HG02884 (cell line): ENCODE results near the gene SERPINH1.

ENCODE experiments used
- ATAC-seq: cut with Tn5 transposase; IDR thresholded peaks from one replicate; pipeline ENCODE4 v1.9.1; 2021; ENCODE audit warnings: mild to moderate bottlenecking, moderate library complexity; ENCODE audit not compliant: unreplicated experiment

Gene SERPINH1

DNA sequence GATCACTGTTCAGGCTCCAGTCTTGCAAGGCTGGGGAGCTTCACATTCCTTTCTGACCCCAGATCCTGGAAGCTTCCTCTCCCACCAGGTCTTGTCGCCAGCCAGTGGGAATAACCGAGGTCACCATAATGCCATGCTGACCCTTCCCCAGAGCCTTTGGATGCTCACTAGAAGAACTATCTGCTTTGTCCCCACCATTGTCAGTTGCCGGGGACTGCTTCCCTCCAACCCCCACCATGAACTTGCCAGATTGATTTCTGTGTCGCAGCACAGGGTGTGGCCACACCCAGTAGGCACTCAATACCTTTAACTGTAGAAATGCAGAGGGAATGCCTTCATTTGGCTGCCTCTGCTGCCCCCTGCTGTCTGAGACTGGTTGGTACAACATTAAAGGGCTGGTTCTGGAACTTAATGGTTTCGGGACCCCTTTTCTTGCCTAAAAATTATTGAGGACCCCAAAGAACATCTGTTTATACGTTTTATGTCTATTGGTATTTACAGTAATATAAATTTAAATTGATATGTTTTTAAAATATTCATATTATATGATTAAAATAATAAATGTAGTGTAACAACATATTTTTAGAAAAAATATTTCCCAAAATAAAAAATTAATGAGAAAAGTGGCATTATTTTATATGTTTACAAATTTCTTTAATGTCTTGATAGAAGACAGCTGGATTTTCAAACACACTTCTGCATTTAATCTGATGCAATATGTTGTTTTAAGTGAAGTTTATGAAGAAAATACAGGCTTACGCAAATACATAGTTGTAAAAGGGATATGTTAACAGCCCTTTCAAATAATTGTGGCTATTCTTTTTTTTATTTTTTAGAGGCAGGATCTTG, 29.6 kb upstream of the SERPINH1 start:
- ATAC-seq = no peak

DNA sequence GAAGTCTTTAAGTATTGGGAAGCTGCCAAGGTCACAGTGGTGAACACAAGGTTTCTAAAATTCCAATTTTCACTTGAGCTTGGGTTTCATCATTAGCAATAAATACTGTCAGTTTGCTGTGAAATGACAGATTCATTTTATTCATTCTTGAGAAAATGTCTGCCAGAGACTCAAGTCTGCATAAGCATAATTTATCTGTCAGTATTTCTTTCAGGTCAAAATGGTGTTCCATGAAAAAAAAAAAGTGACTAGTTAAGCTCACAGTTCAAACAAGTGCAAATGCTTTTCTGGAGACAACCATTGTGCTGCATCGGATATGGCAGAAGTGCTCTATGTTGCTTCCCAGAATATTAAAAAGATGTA, 28.2 kb upstream of the SERPINH1 start:
- no peak for ATAC-seq

DNA sequence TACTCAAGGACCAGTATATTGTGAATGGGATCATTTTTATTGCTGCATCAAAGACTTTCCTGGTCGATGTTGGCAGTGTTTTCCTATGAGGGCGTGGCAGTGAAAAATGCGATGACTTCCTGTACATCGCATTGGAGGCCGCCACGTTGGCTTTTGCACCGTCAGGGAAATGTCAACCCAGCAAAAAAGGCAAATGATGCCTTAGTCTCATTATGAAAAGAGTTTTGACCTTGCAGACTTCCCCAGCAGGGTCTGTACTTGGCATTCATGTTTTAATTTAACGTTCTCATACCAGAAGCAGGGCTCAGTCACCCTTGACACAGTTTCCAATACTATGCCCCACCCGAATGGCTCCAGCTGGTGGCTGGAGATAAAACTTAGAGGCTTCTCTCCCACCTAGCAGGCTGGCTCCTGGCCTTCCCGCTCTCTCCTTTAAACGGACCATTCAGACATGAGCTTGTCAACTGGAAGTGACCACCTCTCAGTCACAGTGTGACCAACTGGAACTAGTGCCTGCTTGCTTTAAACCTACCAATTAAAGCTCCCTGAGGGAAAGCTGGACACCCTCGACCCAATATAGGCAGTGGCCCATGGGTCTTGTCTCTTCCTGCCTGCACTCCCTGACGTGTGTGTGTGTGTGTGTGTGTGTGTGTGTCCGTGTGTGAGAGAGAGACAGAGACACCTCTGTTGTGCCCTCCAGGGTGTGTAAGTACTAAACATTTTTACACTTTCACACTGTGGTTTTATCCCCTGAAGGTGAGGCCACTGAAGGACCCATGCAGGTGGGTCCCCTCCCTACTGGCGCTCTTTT, 27.6 kb upstream of the SERPINH1 start:
- no peak for ATAC-seq

DNA sequence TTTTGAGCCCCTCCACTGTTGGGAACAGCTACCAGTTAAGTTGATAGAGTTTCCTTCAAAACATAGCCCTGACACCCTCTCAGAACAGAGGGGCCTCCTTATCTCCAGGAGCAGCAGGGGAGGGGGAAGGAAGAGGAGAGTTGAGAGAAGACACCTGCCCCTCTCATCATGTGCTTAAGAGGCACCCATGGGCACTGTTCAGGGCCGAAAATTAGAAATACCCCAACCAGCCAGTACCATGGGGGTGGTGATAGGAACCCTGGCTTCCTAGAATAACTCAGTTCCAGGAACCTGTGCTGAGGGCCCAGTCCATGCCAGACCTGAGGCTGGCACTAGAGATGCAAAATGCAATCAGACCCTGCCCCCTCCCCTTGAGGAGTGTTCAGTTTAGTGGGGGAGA, 27.0 kb upstream of the SERPINH1 start:
- no peak for ATAC-seq

DNA sequence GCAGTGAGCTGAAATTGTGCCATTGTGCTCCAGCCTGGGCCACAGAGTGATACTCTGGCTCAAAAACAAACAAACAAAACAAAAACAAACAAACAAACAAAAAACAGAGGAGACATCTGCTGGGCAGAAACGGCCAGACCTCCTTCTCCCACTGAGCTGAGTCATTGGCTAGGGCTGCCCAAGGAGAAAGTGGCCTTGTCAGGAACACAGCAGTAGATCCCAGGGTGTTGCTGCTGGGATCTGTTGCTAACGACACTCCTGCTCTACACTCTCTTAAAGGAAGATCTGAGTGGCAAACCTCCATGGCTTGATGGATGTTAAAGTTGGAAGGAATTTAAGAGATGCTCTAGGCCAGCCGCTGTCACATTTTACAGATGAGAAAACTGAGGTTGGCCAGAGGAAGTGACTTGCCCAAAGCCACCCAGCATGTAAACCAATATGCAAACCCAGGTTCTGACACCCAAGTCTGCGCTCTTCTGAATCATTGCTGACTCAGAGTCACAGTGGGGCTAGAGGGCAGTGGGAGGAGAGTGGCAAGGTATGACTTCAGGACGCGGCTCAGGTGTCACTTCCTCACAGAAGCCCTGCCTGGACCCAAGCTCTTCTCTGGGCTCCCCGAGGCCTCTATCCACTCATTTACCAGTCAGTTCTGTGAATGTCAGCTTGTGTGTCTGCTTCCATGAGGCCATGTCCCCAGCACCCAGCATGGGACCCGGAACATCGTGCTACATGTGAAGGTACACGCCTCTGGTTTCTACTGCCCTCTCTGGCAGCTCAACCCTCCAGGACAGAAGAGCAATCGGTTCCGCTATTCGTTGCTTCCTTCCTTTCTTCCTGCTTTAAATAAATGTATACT, 25.0 kb upstream of the SERPINH1 start:
- peak; percentile 75 for ATAC-seq

DNA sequence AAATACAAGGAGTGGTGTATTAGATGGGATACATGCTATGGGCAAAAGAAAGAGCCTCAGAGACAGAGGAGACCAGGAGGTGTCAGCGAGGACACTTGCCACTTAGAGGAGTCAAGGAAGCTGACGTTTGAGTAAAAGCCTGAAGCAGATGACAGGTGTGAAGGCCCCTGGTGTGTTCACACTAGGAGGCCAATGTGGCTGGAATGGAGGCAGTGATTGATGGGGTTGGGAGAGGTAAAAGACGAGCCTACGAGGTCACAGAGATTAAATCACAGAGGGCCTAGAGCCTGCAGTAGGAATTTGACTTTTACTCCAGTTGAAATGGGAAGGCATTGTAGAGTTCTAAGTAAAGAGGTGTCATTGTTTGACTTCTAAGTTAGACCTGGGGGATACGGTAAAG, 24.3 kb upstream of the SERPINH1 start:
- ATAC-seq = no peak

DNA sequence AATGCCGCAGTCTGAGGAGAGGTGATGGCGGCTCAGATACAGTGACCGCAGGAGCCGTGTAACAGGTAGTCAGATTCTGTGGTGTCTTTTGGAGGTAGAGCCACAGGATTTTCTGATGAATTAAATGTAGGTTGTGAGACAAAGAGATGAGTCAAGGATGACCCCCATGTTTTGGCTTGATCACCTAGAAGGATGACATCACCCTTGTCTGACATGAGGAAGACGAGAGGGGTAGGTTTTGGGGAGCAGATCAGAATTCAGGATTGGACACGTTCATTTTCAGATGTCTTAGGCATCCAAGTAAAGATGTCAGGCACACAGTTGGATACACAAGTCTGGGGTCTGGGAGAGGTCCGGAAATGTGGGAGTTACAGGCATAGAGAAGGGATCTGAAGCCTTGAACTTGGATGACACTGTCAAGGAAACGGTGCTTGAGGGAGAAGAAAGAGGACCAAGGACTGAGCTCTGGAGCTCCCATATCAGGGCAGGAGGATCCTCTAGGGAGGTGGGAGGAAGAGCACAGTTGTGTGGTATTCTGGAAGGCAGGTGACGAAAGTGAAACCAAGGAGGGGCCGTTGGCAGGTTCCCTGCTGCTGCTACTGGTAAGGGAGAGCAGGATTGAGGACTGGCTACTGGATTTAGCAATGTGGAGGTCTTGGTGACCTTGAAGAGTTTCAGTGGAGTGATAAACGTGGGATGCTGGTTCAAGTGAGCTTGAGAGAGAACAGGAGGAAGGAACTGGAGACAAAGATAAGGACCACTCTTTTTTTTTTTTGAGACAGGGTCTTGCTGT, 23.7 kb upstream of the SERPINH1 start:
- ATAC-seq = no peak

DNA sequence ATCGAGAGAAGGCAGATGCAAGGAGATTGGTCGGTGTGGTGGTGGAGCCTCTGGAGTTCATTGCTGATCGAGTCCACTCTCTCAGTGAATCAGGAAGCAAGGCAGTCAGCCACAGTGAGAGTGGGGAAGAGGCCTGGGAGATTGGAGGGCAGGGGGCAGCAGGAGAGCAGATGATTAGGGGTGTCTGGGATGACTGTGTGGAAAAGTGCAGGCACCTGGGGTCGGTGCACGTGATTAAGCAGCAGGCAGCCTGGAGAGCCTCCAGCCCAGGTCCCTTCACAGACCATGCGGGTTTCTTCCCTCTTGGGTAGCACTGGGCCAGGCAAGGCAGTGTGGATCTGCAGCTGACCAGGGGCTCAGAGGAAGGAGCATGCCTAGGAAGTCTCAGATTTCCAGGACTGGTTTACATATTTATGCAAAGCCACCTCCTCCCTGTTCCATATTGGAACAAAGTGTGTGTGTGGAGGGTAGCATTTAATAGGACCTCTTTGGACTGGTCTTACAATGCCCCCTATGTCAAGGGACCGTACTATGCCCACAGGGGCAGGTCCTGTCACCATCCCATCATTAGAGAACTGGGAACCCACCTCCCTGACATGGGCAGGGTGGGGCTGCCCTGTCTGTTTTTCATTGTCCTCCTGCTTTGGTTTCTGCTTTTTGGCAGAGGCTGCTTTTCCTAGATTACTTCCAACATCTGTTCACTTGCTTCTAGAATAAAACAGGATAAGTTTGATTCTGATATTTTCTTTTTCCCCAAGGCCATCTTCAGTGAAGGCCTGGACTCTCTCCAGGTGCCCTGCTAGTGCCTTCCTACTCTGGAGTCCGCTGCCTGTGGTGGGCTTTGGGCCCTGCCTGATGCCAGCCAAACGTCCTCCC, 22.4 kb upstream of the SERPINH1 start:
- ATAC-seq = no peak

DNA sequence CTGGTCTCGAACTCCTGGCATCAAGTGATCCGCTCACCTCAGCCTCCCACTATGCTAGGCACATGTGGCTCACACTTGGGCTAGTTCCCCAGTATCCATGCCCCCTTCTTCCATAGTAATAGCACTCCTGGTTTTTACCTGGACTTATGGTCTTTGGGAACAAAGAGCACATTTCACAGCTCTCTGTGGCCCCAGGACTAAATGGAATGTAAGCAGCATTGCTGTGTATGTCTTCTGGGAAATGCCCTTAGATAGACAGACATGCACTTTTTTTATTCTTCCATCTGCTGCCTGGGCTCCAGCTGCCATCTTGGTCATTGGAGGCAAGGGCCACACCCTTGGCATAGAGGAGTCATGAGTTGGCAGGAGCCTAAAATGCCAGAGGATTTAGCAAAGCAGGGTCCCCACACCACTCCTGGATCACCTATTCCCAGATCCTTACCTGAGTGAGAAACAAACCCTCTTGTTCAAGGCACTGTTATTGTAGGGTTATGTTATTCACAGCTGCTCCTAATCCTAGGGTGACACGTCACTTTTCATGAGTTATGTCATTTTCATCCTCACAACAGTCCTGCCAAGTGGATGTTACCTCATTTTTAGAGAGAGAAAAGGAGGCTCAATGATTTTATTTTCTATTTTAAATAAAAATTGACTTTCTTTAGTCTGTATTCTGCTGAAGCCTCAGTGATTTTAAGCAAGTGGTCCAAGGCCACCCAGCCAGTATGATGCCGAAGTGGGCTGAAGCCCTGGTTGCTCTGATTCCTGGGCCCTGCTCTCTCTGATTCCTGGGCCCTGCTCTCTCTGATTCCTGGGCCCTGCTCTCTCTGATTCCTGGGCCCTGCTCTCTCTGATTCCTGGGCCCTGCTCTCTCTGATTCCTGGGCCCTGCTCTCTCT, 20.6 kb upstream of the SERPINH1 start:
- no peak for ATAC-seq

DNA sequence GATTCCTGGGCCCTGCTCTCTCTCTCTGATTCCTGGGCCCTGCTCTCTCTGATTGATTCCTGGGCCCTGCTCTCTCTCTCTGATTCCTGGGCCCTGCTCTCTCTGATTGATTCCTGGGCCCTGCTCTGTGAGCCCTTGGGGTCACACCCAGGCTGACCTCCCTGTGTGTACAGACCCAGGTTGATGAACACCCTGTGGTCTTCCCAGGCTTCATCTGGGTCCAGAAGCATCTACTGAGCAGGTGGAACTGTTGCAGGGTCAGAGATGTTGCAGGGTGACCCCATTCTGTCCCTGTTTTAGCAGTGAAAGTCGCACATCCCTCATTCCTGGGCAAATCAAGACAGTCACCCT, 20.0 kb upstream of the SERPINH1 start:
- ATAC-seq = no peak

DNA sequence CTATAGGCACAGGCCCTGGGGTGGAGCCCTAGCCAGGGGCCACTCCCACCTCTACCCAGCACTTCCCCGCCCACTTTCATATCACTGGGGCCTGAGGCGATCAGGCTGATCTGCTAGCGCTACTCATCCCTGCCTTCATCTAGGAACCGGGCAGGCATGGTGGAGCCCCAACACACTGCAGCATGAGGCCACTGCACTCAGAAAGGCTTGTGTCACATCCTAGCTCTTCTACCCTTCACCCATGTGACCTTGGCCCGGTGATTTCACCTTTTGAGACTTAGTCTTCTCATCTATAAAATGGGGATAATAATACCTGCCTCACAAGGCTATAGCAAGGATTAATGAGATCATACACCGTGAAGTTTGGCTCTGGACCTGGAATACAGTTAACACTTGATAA, 18.2 kb upstream of the SERPINH1 start:
- ATAC-seq = no peak

DNA sequence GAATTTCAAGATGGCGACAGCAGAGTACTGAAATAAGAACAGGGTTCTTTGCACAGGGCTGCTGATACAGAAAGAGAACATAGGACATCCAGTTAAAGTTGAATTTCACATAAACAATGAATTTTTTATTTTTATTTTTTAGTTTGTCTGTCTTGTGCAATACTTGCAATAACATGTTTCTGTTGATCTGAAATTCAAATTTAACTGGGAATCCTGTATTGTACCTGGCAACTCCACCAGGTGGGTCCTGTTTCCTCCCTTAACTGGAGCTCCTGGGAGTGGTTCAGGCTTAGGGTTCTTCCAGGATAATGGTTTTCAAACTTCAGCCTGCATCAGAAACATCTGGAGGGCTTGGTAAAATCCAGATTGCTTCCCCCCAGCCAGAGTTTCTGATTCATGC, 14.9 kb upstream of the SERPINH1 start:
- no peak for ATAC-seq

DNA sequence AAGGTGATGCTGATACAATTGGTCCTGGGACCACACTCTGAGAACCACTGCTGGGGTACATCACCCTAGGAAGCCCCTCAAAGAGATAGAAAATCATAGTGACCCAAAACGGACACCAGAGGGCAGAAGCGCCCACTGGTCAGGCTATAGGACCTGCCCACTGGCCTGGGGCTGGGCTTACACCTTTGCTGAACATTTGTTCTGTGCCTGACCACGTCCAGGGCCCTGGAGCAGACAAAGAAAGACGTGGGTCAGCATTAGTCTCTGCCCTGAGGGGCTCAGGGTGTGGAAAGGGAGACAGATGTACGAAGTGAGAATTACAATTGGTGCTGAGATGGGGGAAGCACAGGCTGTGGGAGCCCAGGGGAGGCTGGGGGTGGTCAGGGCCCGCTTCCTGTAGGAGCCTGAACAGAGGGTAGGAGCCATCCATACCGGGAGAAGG, 14.4 kb upstream of the SERPINH1 start:
- ATAC-seq = no peak

DNA sequence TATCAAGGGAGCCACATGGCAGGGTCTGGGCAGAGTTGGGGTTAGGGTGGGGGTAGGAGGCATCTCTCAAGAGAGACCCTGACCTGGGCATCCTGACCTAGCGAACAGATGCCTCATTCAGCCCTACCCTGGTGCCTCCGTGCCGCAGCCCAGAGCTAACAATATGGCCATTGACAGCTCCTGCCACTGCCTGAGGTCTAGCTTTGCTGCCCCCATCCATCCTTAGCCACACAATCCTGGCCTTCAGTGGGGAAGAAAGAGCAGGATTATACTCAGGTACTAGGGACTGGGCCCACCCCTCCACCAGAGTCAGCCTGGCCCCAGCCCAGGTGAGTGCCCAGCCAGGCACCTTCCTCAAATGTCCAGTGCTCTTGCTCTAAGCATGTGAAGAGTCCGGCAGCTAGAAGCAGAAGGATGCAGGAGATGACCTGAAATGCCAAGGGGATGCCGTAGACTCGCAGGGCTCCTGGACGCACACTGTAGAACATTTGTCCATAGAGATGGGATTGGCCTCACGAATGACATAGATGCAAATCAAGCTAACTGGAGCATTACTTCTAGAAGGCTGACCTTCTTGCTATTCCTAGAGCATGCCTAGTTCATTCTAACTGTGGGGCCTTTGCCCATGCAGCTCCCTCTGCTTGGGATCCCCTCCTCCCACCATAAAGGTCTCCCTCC, 13.3 kb upstream of the SERPINH1 start:
- no peak for ATAC-seq

DNA sequence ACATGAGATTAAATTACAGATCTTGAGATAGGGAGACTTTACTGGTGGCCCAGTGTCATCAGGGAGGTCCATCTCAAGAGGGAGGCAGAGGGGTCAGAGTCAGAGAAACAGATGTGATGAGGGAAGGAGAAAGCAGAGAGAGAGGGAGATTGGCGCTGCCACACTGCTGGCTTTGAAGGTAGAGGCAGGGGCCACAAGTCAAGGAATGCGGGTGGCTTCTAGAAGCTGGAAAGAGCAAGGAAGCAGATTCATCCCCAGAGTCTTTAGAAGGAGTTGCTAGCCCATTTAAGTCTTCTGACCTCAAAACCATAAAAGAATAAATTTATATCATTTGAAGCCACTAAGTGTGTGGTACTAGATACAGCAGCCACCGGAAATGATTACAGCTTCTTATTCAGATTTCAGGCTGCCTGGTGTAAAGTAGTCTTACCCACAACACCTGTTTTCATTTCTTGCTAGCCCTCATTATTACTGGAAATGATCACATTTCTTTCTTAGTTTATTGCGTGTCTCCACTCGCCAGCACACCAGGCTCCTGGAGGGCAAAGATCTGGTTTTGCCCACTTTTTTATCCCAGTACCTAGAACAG, 12.6 kb upstream of the SERPINH1 start:
- ATAC-seq = no peak

DNA sequence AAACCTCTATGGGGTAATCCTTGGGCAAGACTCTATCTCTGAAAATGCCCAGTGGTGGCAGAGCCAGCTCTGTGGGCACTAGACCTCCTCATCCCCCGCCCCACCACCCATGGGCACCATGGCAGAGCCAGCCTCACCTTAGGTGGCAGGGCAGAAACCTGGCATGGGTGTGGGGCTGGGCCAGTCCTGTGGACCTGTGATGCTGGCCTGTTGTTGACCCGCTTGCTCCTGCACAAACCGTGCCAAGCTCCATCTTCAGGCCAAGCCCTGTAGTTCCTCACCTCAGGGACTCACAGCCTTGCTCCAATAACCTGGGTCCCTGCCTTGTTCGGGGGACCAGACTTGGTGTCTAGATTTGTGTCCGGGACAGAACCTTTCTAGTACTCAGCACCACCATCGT, 8.9 kb upstream of the SERPINH1 start:
- no peak for ATAC-seq

DNA sequence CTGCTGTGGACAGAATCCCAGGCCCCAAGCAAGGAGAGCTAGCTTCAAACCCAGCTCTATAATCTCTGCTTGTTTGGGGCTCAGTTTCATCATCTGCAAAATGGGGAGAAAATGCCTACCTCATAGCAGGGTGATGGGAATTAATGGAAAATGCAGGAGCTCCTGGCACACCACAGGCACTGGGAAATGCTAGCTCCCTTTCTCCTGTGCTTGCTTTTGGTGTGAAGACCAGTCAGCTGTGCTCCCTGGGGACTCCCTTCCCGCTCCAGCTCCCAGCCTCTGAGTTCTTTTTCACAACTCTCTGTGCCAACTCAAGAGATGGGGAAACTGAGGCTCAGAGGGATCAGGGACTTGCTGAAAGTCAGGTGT, 8.2 kb upstream of the SERPINH1 start:
- ATAC-seq = no peak
